Measurements from ENCODE around the gene HK2. TPM values are rescaled to one million over a fixed set of nuclear protein-coding genes. Genes with fewer than 3 reads are reported as not detected.

The HK2 gene
- total RNA-seq (2022; extraction: Qiagen RNA extraction), result 0.76 to 1.2 TPM (median 0.84 TPM) in 5 replicates

GRCh38 chr2:74833418-74834233, at the start of gene HK2:
HK2 (plus strand) TSS chr2:74834127; CDS start chr2:74834581, 454 bp downstream.

Other genes with a start within 250 kb of the HK2 start
- not detected in 5 replicates for gene M1AP, start 185.8 kb upstream of the HK2 start, total RNA-seq (2022; extraction: Qiagen RNA extraction)
- 8.7 to 11.8 TPM (median 10.7 TPM) in 5 replicates for gene SEMA4F, start 179.9 kb upstream of the HK2 start, total RNA-seq (2022; extraction: Qiagen RNA extraction)
- 89.2 to 167 TPM (median 153 TPM) in 5 replicates for gene POLE4, start 124.5 kb downstream of the HK2 start, total RNA-seq (2022; extraction: Qiagen RNA extraction)